ENCODE measurements around the gene LIX1L.
"Not testable (repeated sequence)": the region's sequence is repeated elsewhere in the genome, so short reads cannot be mapped to it uniquely, and the experiment has no call there.

The LIX1L gene

GRCh38 chr1:145927916-145928643, 29.7 kb downstream of the LIX1L start:
- peak; percentile 50 for DNase-seq

GRCh38 chr1:145927063-145927886, 30.5 kb downstream of the LIX1L start, which contains the start of gene RBM8A:
Gene RBM8A (minus strand): TSS chr1:145927484. CDS start chr1:145927426, 58 bp downstream.
- peak; percentile 99 for DNase-seq

GRCh38 chr1:145926686-145927062, 31.1 kb downstream of the LIX1L start:
- peak; percentile 71 for DNase-seq

- DNase-seq: no peak
Observed at GRCh38 chr1:145922266-145922665, 35.6 kb downstream of the LIX1L start.

GRCh38 chr1:145920297-145920696, 37.5 kb downstream of the LIX1L start:
- DNase-seq: not testable (repeated sequence)

DNA sequence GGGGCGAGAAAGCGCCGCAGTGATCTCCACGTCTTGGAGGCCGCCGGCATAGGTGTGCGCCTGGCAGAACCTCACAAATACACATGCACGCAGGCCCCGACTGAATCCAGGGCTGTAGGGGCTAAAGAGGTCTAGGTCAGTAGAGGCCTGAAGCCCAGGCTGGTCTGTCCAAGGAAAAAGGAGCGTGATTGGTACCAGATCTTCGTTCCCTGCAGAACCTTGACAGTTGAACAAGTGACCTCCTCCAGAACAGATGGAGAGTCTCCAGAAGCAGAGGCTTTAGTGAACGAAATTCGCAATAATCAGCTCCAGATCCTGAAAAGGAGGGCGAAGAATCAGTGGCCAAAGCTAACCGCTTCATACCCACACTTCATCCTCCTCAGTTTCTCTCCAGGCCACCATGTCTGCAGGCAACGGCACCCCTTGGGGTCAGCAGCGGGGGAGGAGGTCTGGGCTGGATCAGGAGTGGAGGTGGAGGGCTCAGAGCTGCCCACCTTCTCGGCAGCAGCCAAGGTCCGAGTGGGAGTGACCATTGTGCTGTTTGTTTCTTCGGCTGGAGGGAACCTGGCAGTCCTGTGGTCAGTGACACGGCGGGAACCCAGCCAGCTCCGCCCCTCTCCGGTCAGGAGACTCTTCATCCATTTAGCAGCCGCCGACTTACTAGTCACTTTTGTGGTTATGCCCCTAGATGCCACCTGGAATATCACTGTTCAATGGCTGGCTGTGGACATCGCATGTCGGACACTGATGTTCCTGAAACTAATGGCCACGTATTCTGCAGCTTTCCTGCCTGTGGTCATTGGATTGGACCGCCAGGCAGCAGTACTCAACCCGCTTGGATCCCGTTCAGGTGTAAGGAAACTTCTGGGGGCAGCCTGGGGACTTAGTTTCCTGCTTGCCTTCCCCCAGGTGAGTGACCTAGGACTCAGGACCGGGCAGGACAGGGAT, 38.6 kb downstream of the LIX1L start:
- DNase-seq: peak; percentile 67

DNA sequence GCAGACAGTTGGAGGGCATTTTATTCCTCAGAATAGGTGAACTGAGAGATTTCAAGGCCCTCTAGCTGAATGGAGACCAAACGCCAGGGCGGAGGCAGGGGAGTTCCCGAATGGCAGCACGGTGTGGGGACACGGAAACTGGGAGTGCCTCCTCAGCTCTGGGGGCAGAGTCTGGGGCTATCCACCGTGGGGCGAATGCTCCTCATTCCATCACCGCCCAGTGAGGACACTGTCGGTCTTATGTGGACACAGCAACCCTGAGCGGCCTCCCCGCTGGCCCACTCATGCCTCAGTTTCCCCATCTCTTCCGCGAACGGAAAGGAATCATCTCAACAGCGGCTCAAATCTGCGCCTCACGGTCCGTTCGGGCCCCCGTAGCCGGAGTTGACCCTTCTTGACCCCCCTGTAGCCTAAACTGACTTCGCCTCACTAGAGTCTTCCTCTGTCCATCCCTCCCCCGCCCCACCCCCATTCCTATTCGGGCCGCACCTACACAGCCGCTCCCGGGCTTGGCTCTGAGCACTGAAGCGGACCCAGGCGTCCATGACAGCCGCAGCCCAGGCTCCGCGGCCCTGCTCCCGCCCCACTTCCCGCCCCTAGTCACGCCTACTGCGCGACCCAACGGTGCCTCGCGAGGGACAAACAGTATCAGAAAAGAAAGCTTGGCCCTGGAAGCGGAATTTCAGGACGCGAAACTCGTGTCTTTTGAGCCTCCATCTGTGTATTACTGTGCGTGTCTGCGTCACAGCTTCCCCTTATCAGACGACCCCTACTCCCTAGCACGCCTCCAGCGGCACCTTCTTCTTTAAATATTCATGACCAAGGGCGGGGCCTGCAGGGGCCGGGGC, 39.4 kb downstream of the LIX1L start, which contains the start of gene PEX11B:
Gene PEX11B (minus strand): TSS at position 574 of the 848 bp plus-strand sequence. CDS start 29 bp downstream, at position 545.
- DNase-seq: peak; percentile 93

- no peak for DNase-seq
Observed at GRCh38 chr1:145917595-145917994, 40.2 kb downstream of the LIX1L start.

DNA sequence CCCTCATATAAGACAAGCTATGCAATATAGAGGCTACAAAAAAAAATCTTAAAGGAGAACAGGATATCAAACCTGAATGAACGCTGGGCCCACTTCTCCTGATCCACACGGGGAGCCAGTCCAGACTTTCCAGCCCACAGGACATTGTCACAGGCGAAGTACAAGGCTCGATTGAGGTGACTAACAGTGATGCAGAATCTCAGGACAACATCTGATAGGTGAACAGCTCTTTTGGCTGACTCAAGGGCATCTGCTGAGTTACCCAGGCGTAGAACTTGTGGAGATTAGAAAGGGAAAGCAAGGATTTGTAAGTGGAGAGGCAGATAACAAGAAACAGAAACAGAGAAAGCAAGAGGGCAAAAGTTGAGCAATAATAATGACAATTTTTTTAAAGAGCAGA, 41.1 kb downstream of the LIX1L start:
- DNase-seq: no peak

- no peak for DNase-seq
Observed at GRCh38 chr1:145912128-145912641, 45.6 kb downstream of the LIX1L start.

- DNase-seq: no peak
Observed at GRCh38 chr1:145908653-145909052, 49.2 kb downstream of the LIX1L start.

GRCh38 chr1:145906954-145907753, 50.7 kb downstream of the LIX1L start:
- no peak for DNase-seq

- no peak for DNase-seq
Observed at GRCh38 chr1:145901312-145902021, 56.4 kb downstream of the LIX1L start.

GRCh38 chr1:145898756-145899155, 59.1 kb downstream of the LIX1L start:
- DNase-seq: no peak

- DNase-seq: no peak
Observed at GRCh38 chr1:145897969-145898368, 59.8 kb downstream of the LIX1L start.

DNA sequence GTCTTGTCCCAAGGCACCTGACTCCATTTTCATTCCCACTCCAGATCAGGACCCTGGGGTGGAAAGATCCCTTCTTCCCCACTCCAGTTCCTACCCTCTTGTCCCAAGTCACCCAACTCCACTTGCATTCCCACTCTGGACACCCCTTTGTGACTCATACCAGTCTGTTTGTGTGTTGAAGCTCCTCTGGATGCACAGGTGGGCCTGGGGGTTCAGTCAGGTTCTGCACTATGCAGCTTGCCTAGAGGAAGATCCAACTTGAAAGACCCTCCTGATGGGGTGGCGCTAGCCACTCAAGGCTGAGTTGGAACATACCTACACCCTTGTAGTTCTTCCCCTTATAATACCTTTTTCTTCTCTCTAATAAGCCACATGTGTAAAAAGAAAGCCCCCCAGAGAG, 62.3 kb downstream of the LIX1L start:
- no peak for DNase-seq

GRCh38 chr1:145893306-145894055, 64.3 kb downstream of the LIX1L start:
- DNase-seq: no peak

DNA sequence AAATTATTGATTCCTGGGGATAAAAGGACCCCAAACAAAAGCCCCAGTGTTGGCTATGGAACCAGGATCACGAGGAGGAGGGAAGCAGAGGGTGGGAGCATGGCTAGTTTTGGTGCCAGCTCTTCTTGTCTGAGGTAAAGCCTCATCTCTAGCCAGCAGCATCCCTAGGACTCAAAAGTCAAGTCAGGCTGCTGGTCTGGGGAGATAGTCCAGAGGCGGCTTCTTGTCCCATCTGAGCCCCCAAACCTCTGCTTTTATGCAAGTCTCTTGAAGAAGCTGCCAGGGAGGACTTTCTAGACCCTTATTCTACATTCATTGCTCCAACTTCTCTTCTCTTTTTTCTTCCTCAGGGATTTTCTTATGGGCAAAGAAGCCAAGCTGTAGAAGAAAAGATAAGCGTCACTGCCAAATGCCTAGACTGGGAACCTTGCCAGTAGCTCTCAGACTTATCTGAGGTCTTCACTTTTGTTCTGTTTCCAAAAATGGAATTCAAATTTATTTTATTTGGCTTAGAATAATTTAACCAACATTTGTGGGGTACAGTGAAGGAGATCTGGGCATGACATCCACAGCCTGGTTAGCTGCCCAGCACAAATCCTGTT, 65.2 kb downstream of the LIX1L start:
- no peak for DNase-seq
